K562 treated with DMSO at 1 percent for 12 hours (cell line): ENCODE measurements around the gene MFSD12. TPM values are rescaled to one million over a fixed set of nuclear protein-coding genes. Genes with fewer than 3 reads are reported as not detected.

ENCODE experiments used
- total RNA-seq: library from RNA; unstranded; fragments of 300-600 nt; gene quantifications from 2 replicates; pipeline ENCODE4 v1.2.3, GENCODE V29; 2022; ENCODE audit not compliant: insufficient read depth

MFSD12 gene
- 92.6 and 127 TPM in 2 replicates for total RNA-seq

GRCh38 chr19:3557461-3558248, at the start of gene MFSD12:
Gene MFSD12 (minus strand): TSS chr19:3557586. CDS start chr19:3557403, 183 bp downstream.

GRCh38 chr19:3606690-3607289, 49.4 kb upstream of the MFSD12 start, which contains the start of gene TBXA2R:
Gene TBXA2R (minus strand): TSS chr19:3606875. CDS start chr19:3600634, 6,241 bp downstream.

DNA sequence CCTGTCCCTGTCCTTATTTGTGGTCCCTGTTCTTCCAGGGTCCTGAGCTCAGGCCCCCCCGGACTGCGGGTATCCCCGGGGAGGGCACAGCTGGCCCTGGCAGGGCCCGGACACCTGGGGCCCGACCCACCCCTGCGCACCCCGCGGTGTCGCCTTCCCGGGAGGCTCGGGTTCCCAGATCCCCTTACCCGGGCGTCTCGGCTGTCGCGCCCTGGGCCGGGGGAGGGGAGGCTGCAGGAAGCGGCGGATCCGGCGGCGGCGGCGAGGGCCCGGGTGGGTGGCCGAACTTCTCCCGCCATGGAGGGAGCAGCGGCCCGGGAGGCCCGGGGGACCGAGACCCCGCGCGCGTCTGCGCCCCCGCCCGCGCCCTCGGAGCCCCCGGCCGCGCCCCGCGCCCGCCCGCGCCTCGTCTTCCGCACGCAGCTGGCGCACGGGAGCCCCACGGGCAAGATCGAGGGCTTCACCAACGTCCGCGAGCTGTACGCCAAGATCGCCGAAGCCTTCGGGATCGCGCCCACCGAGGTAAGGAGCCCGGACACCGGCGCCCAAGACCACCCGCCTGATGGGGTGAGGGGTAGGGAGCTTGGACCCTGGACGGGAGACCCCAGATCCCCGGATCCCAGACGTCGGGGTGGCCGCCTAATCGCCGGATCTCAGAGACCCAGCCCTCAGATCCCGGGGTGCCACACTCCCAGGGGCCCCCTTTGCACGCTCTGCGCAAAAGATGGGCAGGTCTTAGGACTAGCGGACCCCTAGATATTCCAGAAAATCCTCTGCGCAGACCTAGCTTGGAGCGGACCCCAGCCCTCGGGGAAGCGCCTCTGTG, 28.1 kb upstream of the MFSD12 start, which contains the start of gene GIPC3:
GIPC3 (plus strand) TSS at position 178 of the 826 bp plus-strand sequence; CDS start at position 298, 120 bp downstream.

DNA sequence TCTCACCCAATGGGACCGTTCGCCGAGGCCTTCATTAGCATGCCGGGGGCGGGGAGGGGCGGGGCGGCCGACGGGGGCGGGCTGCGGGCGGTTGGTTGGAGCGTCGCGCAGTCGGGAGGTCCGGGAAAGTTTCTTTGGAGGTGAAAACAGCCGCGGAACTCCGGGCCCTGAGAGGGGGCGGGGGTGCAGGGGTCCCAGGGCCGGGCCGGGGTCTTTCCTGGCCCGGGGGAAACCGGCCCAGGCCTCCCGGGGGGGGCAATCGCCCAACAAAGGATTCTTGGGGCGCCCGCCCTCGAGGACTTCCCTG, 15.4 kb upstream of the MFSD12 start, which contains the start of gene HMG20B:
HMG20B (plus strand) TSS at position 90 of the 307 bp plus-strand sequence. CDS start 366 bp downstream, outside the sequence.

DNA sequence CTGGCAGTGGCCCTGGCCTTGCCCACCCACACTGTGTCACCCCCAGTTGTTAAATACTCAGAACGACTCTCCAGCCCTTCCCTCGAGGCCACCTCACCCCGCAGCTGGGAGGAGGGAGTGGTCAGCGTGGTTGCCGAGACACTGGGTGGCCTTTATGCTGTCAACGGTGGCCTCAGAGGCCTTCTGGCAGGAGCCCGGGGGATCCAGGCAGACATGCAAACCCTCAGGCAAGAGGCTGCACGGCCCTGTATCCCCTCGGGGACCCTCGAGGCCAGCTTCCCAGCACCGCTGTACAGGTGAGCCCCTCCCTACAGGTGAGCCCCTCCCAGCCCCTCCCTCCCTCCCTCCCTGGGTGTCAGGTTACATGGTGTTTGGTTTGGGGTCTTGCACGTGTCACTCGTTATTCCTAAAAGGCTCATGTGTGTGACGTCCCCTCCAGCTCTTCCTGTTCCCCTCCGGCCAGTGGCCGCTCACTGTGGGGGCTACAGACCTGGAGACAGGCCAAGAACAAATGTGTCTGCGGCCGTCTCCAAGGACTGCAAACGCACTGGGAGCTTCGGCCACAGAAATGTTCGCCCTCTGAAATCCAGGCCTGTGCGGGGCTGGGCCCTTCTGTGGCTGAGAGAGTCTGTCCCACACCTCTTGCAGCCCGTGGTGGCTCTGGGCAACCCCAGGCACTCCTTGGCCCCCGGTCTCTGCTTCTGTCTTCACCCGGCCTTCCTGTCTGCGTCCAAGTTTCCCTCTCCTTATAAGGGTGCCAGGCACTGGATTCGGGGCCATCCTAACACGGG, 18.2 kb downstream of the MFSD12 start, which contains the start of gene TEKTIP1:
TEKTIP1 (plus strand) TSS at position 210 of the 791 bp plus-strand sequence; CDS start at position 214, 4 bp downstream.

DNA sequence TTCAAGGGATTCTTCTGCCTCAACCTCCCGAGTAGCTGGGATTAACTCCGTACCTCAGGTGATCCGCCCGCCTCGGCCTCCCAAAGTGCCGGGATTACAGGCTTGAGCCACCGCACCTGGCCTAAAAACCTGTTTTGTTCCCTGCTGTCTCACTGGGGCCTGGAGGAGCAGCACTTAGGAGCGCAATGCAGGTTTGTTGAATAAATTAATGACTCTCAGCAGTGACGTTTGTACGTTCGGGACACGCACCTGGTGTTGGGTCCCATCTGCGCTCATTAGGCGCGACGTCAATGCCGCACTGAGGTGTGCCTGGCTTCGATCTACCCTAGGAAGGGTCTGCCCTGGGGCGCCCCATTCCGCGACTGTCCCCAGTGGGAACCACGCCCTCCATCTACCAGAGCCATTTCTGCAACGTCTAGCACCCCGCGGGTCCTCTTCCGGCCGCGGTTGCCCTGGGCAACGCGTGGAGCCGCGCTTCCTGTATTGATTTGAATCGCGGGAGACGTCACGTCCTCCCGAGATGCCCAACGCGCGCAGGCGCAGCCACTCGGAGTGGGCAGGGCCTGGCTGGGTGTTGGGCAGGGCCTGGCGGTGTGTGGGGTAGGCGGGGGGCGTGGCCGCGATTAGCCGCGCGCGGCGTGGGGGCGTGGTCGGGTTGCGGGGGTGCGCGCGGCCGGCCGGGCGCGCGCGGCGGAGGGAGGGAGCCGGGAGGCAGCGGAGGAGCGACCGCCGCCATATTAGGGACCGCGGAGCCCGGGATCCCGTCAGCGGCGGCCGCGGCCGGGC, 51.6 kb downstream of the MFSD12 start, which contains the start of gene FZR1:
FZR1 (plus strand) TSS at position 714 of the 786 bp plus-strand sequence. CDS start 16,679 bp downstream, outside the sequence.

GRCh38 chr19:3500429-3501101, 56.8 kb downstream of the MFSD12 start, which contains the start of gene DOHH:
Gene DOHH (minus strand): TSS chr19:3500674. CDS start chr19:3496814, 3,860 bp downstream.

Other genes with a start within 250 kb of the MFSD12 start
- 9.1 and 37.3 TPM in 2 replicates for gene NFIC, start 191.0 kb downstream of the MFSD12 start, total RNA-seq
- 2.0 and 3.8 TPM in 2 replicates for gene SMIM24, start 77.1 kb downstream of the MFSD12 start, total RNA-seq
- not detected in 2 replicates for gene SMIM44, start 74.1 kb downstream of the MFSD12 start, total RNA-seq
- gene DOHH, start 56.9 kb downstream of the MFSD12 start, total RNA-seq, result 24.2 and 31.1 TPM in 2 replicates
- 23.4 and 35.5 TPM in 2 replicates for gene FZR1, start 51.3 kb downstream of the MFSD12 start, total RNA-seq
- gene TEKTIP1, start 18.4 kb downstream of the MFSD12 start, total RNA-seq, result 1.9 TPM in 1 of 2 replicates, not detected in the other
- gene HMG20B, start 15.4 kb upstream of the MFSD12 start, total RNA-seq, result 213 and 233 TPM in 2 replicates
- gene GIPC3, start 27.9 kb upstream of the MFSD12 start, total RNA-seq, result 2.0 and 4.0 TPM in 2 replicates
- 14.3 and 15.3 TPM in 2 replicates for gene TBXA2R, start 49.3 kb upstream of the MFSD12 start, total RNA-seq
- 26.3 and 34.3 TPM in 2 replicates for gene CACTIN, start 69.2 kb upstream of the MFSD12 start, total RNA-seq
- gene PIP5K1C, start 142.9 kb upstream of the MFSD12 start, total RNA-seq, result 17.4 and 39.7 TPM in 2 replicates
- gene TJP3, start 150.8 kb upstream of the MFSD12 start, total RNA-seq, result 4.5 and 9.5 TPM in 2 replicates
- gene APBA3, start 204.1 kb upstream of the MFSD12 start, total RNA-seq, result 25.8 and 26.3 TPM in 2 replicates
- gene MRPL54, start 205.1 kb upstream of the MFSD12 start, total RNA-seq, result 32.9 and 88.5 TPM in 2 replicates
- not detected in 2 replicates for gene RAX2, start 214.6 kb upstream of the MFSD12 start, total RNA-seq
- 7.9 and 10.4 TPM in 2 replicates for gene MATK, start 228.8 kb upstream of the MFSD12 start, total RNA-seq